Fibroblast of lung (primary cell): ENCODE data around the gene ARID1B.

Experiments used
- EZH2 ChIP-seq: IDR thresholded peaks from 2 replicates; pipeline ENCODE4 v1.5.1; 2012; ENCODE audit warnings: low read length, control low read depth, mild to moderate bottlenecking; ENCODE audit errors: missing control alignments
- TF ChIP-seq, protein P1 (sequence below), 2 donors: IDR thresholded peaks in 1 of 2; conservative IDR thresholded peaks in 1 of 2; 1 replicate in 1 of 2; 2 replicates in 1 of 2; pipeline ENCODE4 v1.5.1; 2011 to 2012; ENCODE audit warnings: low read length in 2 of 2, control low read depth in 1 of 2, inconsistent platforms in 1 of 2, low read depth in 1 of 2, mild to moderate bottlenecking in 1 of 2

GRCh38 chr6:156928972-156929371 is 151.8 kb downstream of the ARID1B start:
- TF ChIP-seq, protein P1, sequence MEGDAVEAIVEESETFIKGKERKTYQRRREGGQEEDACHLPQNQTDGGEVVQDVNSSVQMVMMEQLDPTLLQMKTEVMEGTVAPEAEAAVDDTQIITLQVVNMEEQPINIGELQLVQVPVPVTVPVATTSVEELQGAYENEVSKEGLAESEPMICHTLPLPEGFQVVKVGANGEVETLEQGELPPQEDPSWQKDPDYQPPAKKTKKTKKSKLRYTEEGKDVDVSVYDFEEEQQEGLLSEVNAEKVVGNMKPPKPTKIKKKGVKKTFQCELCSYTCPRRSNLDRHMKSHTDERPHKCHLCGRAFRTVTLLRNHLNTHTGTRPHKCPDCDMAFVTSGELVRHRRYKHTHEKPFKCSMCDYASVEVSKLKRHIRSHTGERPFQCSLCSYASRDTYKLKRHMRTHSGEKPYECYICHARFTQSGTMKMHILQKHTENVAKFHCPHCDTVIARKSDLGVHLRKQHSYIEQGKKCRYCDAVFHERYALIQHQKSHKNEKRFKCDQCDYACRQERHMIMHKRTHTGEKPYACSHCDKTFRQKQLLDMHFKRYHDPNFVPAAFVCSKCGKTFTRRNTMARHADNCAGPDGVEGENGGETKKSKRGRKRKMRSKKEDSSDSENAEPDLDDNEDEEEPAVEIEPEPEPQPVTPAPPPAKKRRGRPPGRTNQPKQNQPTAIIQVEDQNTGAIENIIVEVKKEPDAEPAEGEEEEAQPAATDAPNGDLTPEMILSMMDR (conservative IDR thresholded peaks at IDR 0.05 in 1 of 2, IDR thresholded peaks at IDR 0.05 in 1 of 2; ENCODE audit: low read depth in 1 of 2, low read length in 2 of 2) = no peak
- TF ChIP-seq EZH2 = no peak
